ENCODE data around the gene PIK3R1.

DNA sequence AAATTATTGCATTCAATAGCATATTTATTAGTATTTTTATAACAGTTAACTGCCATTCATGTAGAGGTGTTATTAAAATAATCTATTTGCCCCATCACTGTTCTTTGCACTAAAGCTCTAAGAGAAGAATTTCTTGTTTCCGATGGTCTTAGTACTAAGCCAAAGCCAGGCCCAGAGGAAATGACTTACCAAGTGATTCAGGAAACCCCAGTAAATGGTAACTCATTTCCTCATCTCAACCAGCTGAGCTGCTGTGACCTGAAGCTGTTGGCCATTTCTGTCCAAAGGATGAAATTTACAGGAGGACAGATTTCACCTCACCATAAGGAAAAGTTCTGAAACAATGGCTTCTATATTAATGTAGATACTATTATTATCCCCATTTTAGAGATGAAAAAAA is 117.0 kb downstream of the PIK3R1 start:
- TF ChIP-seq CTCF (conservative IDR thresholded peaks at IDR 0.05) (no peak), ZFX (IDR thresholded peaks at IDR 0.05) (no peak)
